ENCODE data around the gene FCSK. TPM values are rescaled to one million over a fixed set of nuclear protein-coding genes. Genes with fewer than 3 reads are reported as not detected.
"Not testable (repeated sequence)": the region's sequence is repeated elsewhere in the genome, so short reads cannot be mapped to it uniquely, and the experiment has no call there.

FCSK gene
- total RNA-seq: 10 to 100 TPM; 13.7 to 24.1 TPM
- polyA plus RNA-seq: 10 to 100 TPM; 12.0 to 14.7 TPM
- long read RNA-seq, donor 1, partial matches to known transcripts: 13 of 13 reads
- long read RNA-seq, donor 1, other reads (novel, unspliced or antisense): 0 of 13 reads
- long read RNA-seq, donor 2, partial matches to known transcripts: 5 of 5 reads
- long read RNA-seq, donor 2, other reads (novel, unspliced or antisense): 0 of 5 reads
- long read RNA-seq, donor 3, partial matches to known transcripts: 6 of 6 reads
- long read RNA-seq, donor 3, other reads (novel, unspliced or antisense): 0 of 6 reads
- long read RNA-seq, donor 4: 0 reads
- long read RNA-seq, donor 5, partial matches to known transcripts: 10 of 11 reads
- long read RNA-seq, donor 5, other reads (novel, unspliced or antisense): 0 of 11 reads

DNA sequence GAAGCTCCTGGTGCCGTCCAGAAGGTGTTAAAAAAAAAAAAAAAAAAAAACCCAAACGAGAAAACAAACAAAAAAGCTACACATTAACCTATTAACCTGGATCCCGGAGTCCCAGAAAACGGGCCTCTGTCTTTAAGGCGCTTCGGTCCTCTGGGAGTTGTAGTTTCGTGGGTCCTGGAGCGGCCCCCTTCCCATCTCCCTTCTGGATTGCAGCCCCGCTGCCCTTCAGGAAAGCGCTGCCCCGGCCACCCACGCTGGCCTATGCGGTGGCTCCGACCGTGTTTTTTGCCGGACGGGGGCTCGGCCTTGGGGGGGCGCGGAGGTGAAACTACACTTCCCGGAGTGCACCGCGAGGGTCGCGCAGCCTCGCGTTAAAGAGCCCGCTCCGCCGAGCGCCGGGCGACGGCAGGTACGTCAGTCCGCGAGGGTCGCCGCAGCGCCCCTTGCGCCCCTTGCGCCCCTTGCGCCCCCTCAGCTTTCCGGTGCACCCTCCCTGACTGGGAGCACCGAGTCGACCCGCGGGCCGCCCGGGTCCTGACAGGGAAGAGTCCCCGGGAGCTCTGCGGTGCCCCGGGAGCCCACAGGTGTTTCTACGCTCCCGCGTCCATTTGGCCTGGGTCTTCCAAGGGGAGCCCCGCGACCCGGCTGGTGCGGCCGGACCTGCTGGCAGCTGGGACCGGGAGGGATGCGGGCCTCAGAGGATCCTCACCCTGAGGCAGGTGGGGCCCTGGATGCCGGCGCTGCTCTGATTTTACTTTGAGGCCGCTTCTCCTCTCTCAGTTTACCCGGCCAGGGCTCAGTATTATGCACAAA is at the start of gene FCSK:
FCSK (plus strand) TSS at position 374 of the 813 bp plus-strand sequence. CDS start 8,596 bp downstream, outside the sequence.
- ATAC-seq (ENCODE audit: insufficient read depth, low FRiP score) (peak; percentile 91), DNase-seq (peak; percentile 82 to 89 (median 82))
- peaks cover 0 to 9% (median 5%) of the 10 kb centered on the region in 5 donors for H3K4me1 ChIP-seq (ENCODE audit: control insufficient read depth in 5 of 5, insufficient read depth in 5 of 5, low read length in 5 of 5)
- H3K36me3 ChIP-seq (ENCODE audit: control insufficient read depth in 4 of 4, insufficient read depth in 4 of 4, low read length in 4 of 4): no peaks in the 10 kb centered on the region
- H3K27ac ChIP-seq (ENCODE audit: low read depth in 1 of 2, low read length in 1 of 2): peak within 1 kb of the TSS; percentile 91 to 97
- H3K4me3 ChIP-seq: peak within 1 kb of the TSS; percentile 90
- TF ChIP-seq, protein P1, sequence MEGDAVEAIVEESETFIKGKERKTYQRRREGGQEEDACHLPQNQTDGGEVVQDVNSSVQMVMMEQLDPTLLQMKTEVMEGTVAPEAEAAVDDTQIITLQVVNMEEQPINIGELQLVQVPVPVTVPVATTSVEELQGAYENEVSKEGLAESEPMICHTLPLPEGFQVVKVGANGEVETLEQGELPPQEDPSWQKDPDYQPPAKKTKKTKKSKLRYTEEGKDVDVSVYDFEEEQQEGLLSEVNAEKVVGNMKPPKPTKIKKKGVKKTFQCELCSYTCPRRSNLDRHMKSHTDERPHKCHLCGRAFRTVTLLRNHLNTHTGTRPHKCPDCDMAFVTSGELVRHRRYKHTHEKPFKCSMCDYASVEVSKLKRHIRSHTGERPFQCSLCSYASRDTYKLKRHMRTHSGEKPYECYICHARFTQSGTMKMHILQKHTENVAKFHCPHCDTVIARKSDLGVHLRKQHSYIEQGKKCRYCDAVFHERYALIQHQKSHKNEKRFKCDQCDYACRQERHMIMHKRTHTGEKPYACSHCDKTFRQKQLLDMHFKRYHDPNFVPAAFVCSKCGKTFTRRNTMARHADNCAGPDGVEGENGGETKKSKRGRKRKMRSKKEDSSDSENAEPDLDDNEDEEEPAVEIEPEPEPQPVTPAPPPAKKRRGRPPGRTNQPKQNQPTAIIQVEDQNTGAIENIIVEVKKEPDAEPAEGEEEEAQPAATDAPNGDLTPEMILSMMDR (IDR thresholded peaks at IDR 0.05; ENCODE audit: control extremely low read depth, extremely low read depth): no peak
- no peaks in the 10 kb centered on the region for H3K9me3 ChIP-seq (ENCODE audit: control insufficient read depth in 4 of 4, insufficient read depth in 3 of 4, low read length in 3 of 4)
- peak within 1 kb of the TSS; percentile 63 to 65 for H3K9ac ChIP-seq (ENCODE audit: insufficient read depth in 1 of 2, low read length in 2 of 2)
- no peaks in the 10 kb centered on the region for H3K27me3 ChIP-seq (ENCODE audit: control insufficient read depth in 3 of 3, insufficient read depth in 3 of 3, low read length in 2 of 3)
- WGBS, 2 donors: 0% methylated on average over 48 to 67 of the region's 67 CpGs

DNA sequence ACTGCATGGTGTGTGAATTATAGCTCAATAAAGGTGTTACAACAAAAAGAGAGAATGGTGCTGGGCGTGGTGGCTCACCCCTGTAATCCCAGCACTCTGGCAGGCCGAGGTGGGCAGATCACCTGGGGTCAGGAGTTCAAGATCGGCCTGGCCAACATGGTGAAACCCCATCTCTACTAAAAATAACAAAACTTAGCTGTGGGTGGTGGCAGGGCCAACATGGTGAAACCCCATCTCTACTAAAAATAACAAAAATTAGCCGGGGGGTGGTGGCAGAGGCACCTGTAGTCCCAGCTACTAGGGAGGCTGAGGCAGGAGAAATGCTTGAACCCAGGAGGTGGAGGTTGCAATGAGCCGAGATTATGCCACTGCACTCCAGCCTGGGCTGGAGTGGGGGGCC is 48.3 kb upstream of the FCSK start:
- H3K4me3 ChIP-seq; H3K9ac ChIP-seq (ENCODE audit: insufficient read depth in 1 of 2, low read length in 2 of 2); DNase-seq; H3K36me3 ChIP-seq (ENCODE audit: control insufficient read depth in 4 of 4, insufficient read depth in 4 of 4, low read length in 4 of 4); ATAC-seq (ENCODE audit: insufficient read depth, low FRiP score); H3K27me3 ChIP-seq (ENCODE audit: control insufficient read depth in 3 of 3, insufficient read depth in 3 of 3, low read length in 2 of 3); H3K9me3 ChIP-seq (ENCODE audit: control insufficient read depth in 4 of 4, insufficient read depth in 3 of 4, low read length in 3 of 4); H3K27ac ChIP-seq (ENCODE audit: low read depth in 1 of 2, low read length in 1 of 2); H3K4me1 ChIP-seq (ENCODE audit: control insufficient read depth in 5 of 5, insufficient read depth in 5 of 5, low read length in 5 of 5): not testable (repeated sequence)
- WGBS, 2 donors: 94 to 95% methylated on average over 5 of the region's 5 CpGs

DNA sequence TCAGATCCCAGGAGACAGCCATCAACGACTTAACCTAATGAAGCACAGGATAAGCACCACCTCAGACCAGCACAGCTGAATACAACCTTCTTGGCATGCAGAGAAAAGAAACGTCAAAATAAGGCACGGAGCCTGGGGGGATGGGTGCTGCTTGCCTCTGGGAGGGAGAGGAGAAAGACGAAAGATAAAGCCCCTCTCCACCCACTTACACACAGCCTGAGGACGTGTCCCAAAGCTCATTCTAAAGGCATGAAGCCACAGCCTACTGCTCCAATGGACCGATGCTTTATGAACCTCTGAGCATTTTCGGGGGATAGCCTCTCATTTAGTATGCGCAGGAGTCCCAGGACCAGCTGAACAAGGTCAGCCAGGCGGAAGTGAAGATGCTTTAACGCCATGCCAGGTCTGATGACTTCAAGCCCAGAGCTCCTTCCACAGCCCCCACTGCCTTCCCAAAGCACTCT is 46.6 kb upstream of the FCSK start:
- TF ChIP-seq, protein P1 (IDR thresholded peaks at IDR 0.05; ENCODE audit: control extremely low read depth, extremely low read depth): no peak
- DNase-seq (no peak), ATAC-seq (ENCODE audit: insufficient read depth, low FRiP score) (no peak)
- no peak overlapping the region for H3K4me3 ChIP-seq
- no peak overlapping the region for H3K9ac ChIP-seq (ENCODE audit: insufficient read depth in 1 of 2, low read length in 2 of 2)
- peaks cover 0 to 8% (median 4%) of the 10 kb centered on the region in 4 donors for H3K36me3 ChIP-seq (ENCODE audit: control insufficient read depth in 4 of 4, insufficient read depth in 4 of 4, low read length in 4 of 4)
- no peaks in the 10 kb centered on the region for H3K9me3 ChIP-seq (ENCODE audit: control insufficient read depth in 4 of 4, insufficient read depth in 3 of 4, low read length in 3 of 4)
- WGBS, 2 donors: 80 to 90% methylated on average over 10 of the region's 10 CpGs
- peaks cover 0 to 7% (median 0%) of the 10 kb centered on the region in 5 donors for H3K4me1 ChIP-seq (ENCODE audit: control insufficient read depth in 5 of 5, insufficient read depth in 5 of 5, low read length in 5 of 5)
- no peaks in the 10 kb centered on the region for H3K27me3 ChIP-seq (ENCODE audit: control insufficient read depth in 3 of 3, insufficient read depth in 3 of 3, low read length in 2 of 3)
- H3K27ac ChIP-seq (ENCODE audit: low read depth in 1 of 2, low read length in 1 of 2): no peak overlapping the region

DNA sequence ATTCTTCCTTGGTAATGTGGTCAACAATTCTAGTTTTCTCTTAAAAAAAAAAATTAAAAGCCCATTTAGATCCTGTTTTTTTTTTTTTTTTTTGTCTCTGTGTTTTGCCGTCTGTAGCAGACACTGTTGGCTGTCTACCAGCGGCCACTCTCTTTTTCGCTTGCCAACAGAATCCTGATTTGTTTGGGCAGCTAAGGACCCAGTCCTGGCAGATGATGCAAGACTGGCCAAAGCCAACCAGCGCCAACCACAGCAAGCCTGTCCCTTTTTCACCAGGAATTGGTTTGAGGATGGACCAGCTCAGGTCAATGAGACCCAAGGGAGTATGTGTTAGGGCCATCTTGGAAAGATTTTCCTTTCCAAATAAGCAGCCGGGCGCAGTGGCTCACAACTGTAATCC is 43.7 kb upstream of the FCSK start:
- H3K9me3 ChIP-seq (ENCODE audit: control insufficient read depth in 4 of 4, insufficient read depth in 3 of 4, low read length in 3 of 4): no peaks in the 10 kb centered on the region
- DNase-seq (peak in 1 of 3 donors; percentile 47), ATAC-seq (ENCODE audit: insufficient read depth, low FRiP score) (no peak)
- no peak overlapping the region for H3K9ac ChIP-seq (ENCODE audit: insufficient read depth in 1 of 2, low read length in 2 of 2)
- no peaks in the 10 kb centered on the region for H3K27me3 ChIP-seq (ENCODE audit: control insufficient read depth in 3 of 3, insufficient read depth in 3 of 3, low read length in 2 of 3)
- H3K4me1 ChIP-seq (ENCODE audit: control insufficient read depth in 5 of 5, insufficient read depth in 5 of 5, low read length in 5 of 5): peaks cover 0 to 3% (median 0%) of the 10 kb centered on the region in 5 donors
- WGBS, 2 donors: 90 to 91% methylated on average over 6 of the region's 6 CpGs
- TF ChIP-seq, protein P1 (IDR thresholded peaks at IDR 0.05; ENCODE audit: control extremely low read depth, extremely low read depth): no peak
- H3K36me3 ChIP-seq (ENCODE audit: control insufficient read depth in 4 of 4, insufficient read depth in 4 of 4, low read length in 4 of 4): peaks cover 0 to 3% (median under 1%) of the 10 kb centered on the region in 4 donors
- H3K4me3 ChIP-seq: no peak overlapping the region
- no peak overlapping the region for H3K27ac ChIP-seq (ENCODE audit: low read depth in 1 of 2, low read length in 1 of 2)
